Measurements from ENCODE around the gene PLXNB3.

DNA sequence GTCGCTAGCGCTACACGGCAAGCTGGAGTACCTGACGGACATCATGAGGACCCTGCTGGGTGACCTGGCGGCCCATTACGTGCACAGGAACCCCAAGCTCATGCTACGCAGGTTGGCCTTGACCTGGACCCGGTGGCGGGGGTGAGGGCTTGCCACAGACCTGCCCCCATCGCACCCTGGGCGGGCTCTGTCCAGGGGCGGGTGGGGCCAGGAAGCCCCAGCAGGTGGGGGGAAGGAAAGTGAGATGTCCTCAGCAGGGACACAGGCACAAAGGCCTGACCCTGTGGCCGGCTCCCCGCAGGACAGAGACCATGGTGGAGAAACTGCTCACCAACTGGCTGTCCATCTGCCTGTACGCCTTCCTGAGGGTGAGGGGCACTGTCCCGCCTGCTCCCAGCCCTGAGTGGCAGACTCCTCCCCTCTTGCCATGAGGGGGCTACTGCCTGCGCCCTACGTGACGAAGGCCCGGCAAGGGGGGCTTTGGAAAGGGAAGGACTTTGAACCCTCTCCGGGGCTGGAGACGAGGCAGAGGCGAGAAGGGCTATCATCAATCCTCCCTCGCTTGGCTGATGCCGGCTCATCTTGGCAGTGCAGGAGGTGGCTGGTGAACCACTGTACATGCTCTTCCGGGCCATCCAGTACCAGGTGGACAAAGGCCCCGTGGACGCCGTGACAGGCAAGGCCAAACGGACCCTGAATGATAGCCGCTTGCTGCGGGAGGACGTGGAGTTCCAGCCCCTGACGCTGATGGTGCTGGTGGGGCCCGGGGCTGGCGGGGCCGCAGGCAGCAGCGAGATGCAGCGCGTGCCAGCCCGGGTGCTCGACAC is 11.5 kb downstream of the PLXNB3 start:
- TF ChIP-seq EZH2 (IDR thresholded peaks at IDR 0.05): no peak
- TF ChIP-seq, protein P1, sequence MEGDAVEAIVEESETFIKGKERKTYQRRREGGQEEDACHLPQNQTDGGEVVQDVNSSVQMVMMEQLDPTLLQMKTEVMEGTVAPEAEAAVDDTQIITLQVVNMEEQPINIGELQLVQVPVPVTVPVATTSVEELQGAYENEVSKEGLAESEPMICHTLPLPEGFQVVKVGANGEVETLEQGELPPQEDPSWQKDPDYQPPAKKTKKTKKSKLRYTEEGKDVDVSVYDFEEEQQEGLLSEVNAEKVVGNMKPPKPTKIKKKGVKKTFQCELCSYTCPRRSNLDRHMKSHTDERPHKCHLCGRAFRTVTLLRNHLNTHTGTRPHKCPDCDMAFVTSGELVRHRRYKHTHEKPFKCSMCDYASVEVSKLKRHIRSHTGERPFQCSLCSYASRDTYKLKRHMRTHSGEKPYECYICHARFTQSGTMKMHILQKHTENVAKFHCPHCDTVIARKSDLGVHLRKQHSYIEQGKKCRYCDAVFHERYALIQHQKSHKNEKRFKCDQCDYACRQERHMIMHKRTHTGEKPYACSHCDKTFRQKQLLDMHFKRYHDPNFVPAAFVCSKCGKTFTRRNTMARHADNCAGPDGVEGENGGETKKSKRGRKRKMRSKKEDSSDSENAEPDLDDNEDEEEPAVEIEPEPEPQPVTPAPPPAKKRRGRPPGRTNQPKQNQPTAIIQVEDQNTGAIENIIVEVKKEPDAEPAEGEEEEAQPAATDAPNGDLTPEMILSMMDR (IDR thresholded peaks at IDR 0.05): no peak
- TF ChIP-seq EZH2phosphoT487 (IDR thresholded peaks at IDR 0.05): no peak
